ENCODE data around the gene HUWE1. TPM values are rescaled to one million over a fixed set of nuclear protein-coding genes. Genes with fewer than 3 reads are reported as not detected.
A peak's percentile ranks its signal among the peaks of the same experiment; 100 is the strongest.

HUWE1 gene
- total and polyA plus RNA-seq, 9 of the 15 experiments (the other 6 are each of a cell fraction or from before 2014, with no cell fraction given), result 23.9 to 204 (median 65.1) TPM

GRCh38 chrX:53683556-53684414 lies 2.7 kb downstream of the HUWE1 start (continued):
- peak in 1 of 2 experiments; percentile 36; a peak in 2 of 4 replicates for TF ChIP-seq MAZ (CRISPR knock-in tag; conservative IDR thresholded peaks at IDR 0.05 in 1 of 2, IDR thresholded peaks at IDR 0.05 in 1 of 2)
- no peak for TF ChIP-seq FOXK1 (CRISPR knock-in tag; IDR thresholded peaks at IDR 0.05; ENCODE audit: borderline replicate concordance)
- no peak for TF ChIP-seq BRCA1 (IDR thresholded peaks at IDR 0.05)
- no peak for TF ChIP-seq BRCA1 (CRISPR knock-in tag; IDR thresholded peaks at IDR 0.05)
- TF ChIP-seq KAT7 (CRISPR knock-in tag; IDR thresholded peaks at IDR 0.05; ENCODE audit: borderline replicate concordance), result 0 out of 2 replicates have a peak, but pooled peaks have one; percentile 51
- TF ChIP-seq SMAD1 (IDR thresholded peaks at IDR 0.05; ENCODE audit: low read depth, low read length, partially characterized antibody), result peak; percentile 27
- TF ChIP-seq MEIS2 (IDR thresholded peaks at IDR 0.05; ENCODE audit: partially characterized antibody), result no peak
- no peak for TF ChIP-seq ZKSCAN1 (IDR thresholded peaks at IDR 0.05; ENCODE audit: low read depth, low read length)
- TF ChIP-seq ESRRB (CRISPR knock-in tag; IDR thresholded peaks at IDR 0.05; ENCODE audit: borderline replicate concordance), result no peak
- no peak for TF ChIP-seq ZFPM2 (CRISPR knock-in tag; IDR thresholded peaks at IDR 0.05)
- no peak for TF ChIP-seq DEAF1 (CRISPR knock-in tag; IDR thresholded peaks at IDR 0.05)
- no peak for TF ChIP-seq ZNF785 (CRISPR knock-in tag; IDR thresholded peaks at IDR 0.05)
- no peak for TF ChIP-seq LEF1 (IDR thresholded peaks at IDR 0.05)
- TF ChIP-seq GTF2E2 (tag; IDR thresholded peaks at IDR 0.05), result peak; percentile 43; the same call in 1 of the 2 replicates
- peak; percentile 74 for TF ChIP-seq VEZF1 (CRISPR knock-in tag; IDR thresholded peaks at IDR 0.05)
- no peak for TF ChIP-seq BRF2 (IDR thresholded peaks at IDR 0.05; ENCODE audit: borderline replicate concordance, insufficient read depth, insufficient read length)
- no peak for TF ChIP-seq PRDM10 (IDR thresholded peaks at IDR 0.05; ENCODE audit: partially characterized antibody)

Data from K562 (cell line).